Liver (tissue), 9 donors: ENCODE results near the gene CDKN3. TPM values are rescaled to one million over a fixed set of nuclear protein-coding genes. Genes with fewer than 3 reads are reported as not detected.

ENCODE experiments used
- DNase-seq: peaks from one replicate; pipeline ENCODE4 v3.0.0-alpha.2; 2017; ENCODE audit warnings: low spot score
- H3K27ac ChIP-seq, 2 donors: one replicate each; pipeline ENCODE4 v1.7.0; 2013; ENCODE audit warnings: inconsistent platforms in 2 of 2, low read length in 2 of 2, control low read depth in 1 of 2, low read depth in 1 of 2, mild to moderate bottlenecking in 1 of 2
- H3K27me3 ChIP-seq, 4 donors: one replicate each; pipeline versions ENCODE4 v1.6.1 to v1.7.0; 2013; ENCODE audit warnings: low read length in 3 of 4, inconsistent platforms in 1 of 4, mild to moderate bottlenecking in 1 of 4, moderate library complexity in 1 of 4; ENCODE audit not compliant: control insufficient read depth in 4 of 4, insufficient read depth in 4 of 4
- H3K36me3 ChIP-seq, 4 donors: one replicate each; pipeline versions ENCODE4 v1.6.1 to v1.7.0; 2013; ENCODE audit warnings: low read length in 3 of 4, mild to moderate bottlenecking in 3 of 4, low read depth in 1 of 4, moderate library complexity in 1 of 4; ENCODE audit not compliant: control insufficient read depth in 4 of 4, insufficient read depth in 3 of 4
- H3K4me1 ChIP-seq, 4 donors: one replicate each; pipeline versions ENCODE4 v1.6.1 to v1.7.0; 2013; ENCODE audit warnings: low read length in 3 of 4, mild to moderate bottlenecking in 3 of 4, moderate library complexity in 1 of 4; ENCODE audit not compliant: control insufficient read depth in 4 of 4, insufficient read depth in 4 of 4
- H3K4me3 ChIP-seq, 3 donors: one replicate each; pipeline versions ENCODE4 v1.6.1 to v1.7.0; 2013; ENCODE audit warnings: low read length in 3 of 3, control low read depth in 1 of 3, low read depth in 1 of 3, mild to moderate bottlenecking in 1 of 3
- H3K9ac ChIP-seq, 2 donors: one replicate each; pipeline ENCODE4 v1.7.0; 2013; ENCODE audit warnings: low read length in 2 of 2, mild to moderate bottlenecking in 2 of 2, moderate library complexity in 2 of 2, control low read depth in 1 of 2, low read depth in 1 of 2
- H3K9me3 ChIP-seq, 4 donors: one replicate each; pipeline versions ENCODE4 v1.6.1 to v1.7.0; 2013; ENCODE audit warnings: low read length in 3 of 4; ENCODE audit not compliant: control insufficient read depth in 4 of 4
- ATF3 ChIP-seq: IDR thresholded peaks from 2 replicates; pipeline ENCODE4 v1.6.1; 2016; ENCODE audit warnings: antibody characterized with exemption
- CTCF ChIP-seq: fragments of 150-350 bp; IDR thresholded peaks from 2 replicates; pipeline ENCODE4 v1.5.1; 2017; ENCODE audit warnings: improper control_type of control experiment, low read depth, low read length; ENCODE audit not compliant: missing input control
- EGR1 ChIP-seq, 2 donors: IDR thresholded peaks; 2 replicates each; pipeline ENCODE4 v1.6.1; 2016 to 2018; ENCODE audit warnings: antibody characterized with exemption in 2 of 2, low read depth in 2 of 2
- FOXA1 ChIP-seq: IDR thresholded peaks from 2 replicates; pipeline ENCODE4 v1.6.1; 2016; ENCODE audit warnings: antibody characterized with exemption
- FOXA2 ChIP-seq: IDR thresholded peaks from 2 replicates; pipeline ENCODE4 v1.6.1; 2016; ENCODE audit warnings: antibody characterized with exemption
- GABPA ChIP-seq, 2 donors: IDR thresholded peaks in 1 of 2; conservative IDR thresholded peaks in 1 of 2; 2 replicates each; pipeline ENCODE4 v1.6.1; 2016; ENCODE audit warnings: antibody characterized with exemption in 2 of 2, mild to moderate bottlenecking in 1 of 2, moderate library complexity in 1 of 2
- HNF4A ChIP-seq, 2 donors: conservative IDR thresholded peaks; 2 replicates each; pipeline ENCODE4 v1.6.1; 2016; ENCODE audit warnings: antibody characterized with exemption in 2 of 2, mild to moderate bottlenecking in 2 of 2
- HNF4G ChIP-seq: IDR thresholded peaks from 2 replicates; pipeline ENCODE4 v1.6.1; 2016; ENCODE audit warnings: antibody characterized with exemption
- JUND ChIP-seq, 2 donors: IDR thresholded peaks; 2 replicates each; pipeline ENCODE4 v1.6.1; 2016; ENCODE audit warnings: antibody characterized with exemption in 2 of 2
- MAX ChIP-seq: IDR thresholded peaks from 2 replicates; pipeline ENCODE4 v1.6.1; 2016; ENCODE audit warnings: antibody characterized with exemption
- NR2F2 ChIP-seq: IDR thresholded peaks from 2 replicates; pipeline ENCODE4 v1.6.1; 2016; ENCODE audit warnings: antibody characterized with exemption
- RAD21 ChIP-seq, 2 donors: IDR thresholded peaks; 2 replicates each; pipeline ENCODE4 v1.6.1; 2016; ENCODE audit warnings: antibody characterized with exemption in 2 of 2, mild to moderate bottlenecking in 2 of 2
- REST ChIP-seq: IDR thresholded peaks from 2 replicates; pipeline ENCODE4 v1.6.1; 2016; ENCODE audit warnings: antibody characterized with exemption, mild to moderate bottlenecking
- RXRA ChIP-seq, 2 donors: IDR thresholded peaks; 2 replicates each; pipeline ENCODE4 v1.6.1; 2017 to 2018; ENCODE audit warnings: antibody characterized with exemption in 2 of 2, mild to moderate bottlenecking in 1 of 2
- SP1 ChIP-seq: IDR thresholded peaks from 2 replicates; pipeline ENCODE4 v1.6.1; 2018; ENCODE audit warnings: antibody characterized with exemption, mild to moderate bottlenecking
- TAF1 ChIP-seq: conservative IDR thresholded peaks from 2 replicates; pipeline ENCODE4 v1.6.1; 2016; ENCODE audit warnings: antibody characterized with exemption, mild to moderate bottlenecking
- YY1 ChIP-seq: IDR thresholded peaks from 2 replicates; pipeline ENCODE4 v1.6.1; 2016; ENCODE audit warnings: antibody characterized with exemption, mild to moderate bottlenecking
- ZBTB33 ChIP-seq: IDR thresholded peaks from 2 replicates; pipeline ENCODE4 v1.6.1; 2016; ENCODE audit warnings: antibody characterized with exemption
- WGBS: extraction: QIAGEN DNeasy Blood & Tissue Kit; methylation state at CpG from one replicate; pipeline ENCODE4 v1.1.7; 2013; 5-methylcytosine and 5-hydroxymethylcytosine counted together
- polyA plus RNA-seq, 2 donors: library from polyadenylated mRNA; stranded (reverse) in 1 of 2; unstranded in 1 of 2; fragments of 200-250 nt in 1 of 2; fragments of >200 nt in 1 of 2; fragmentation: Nextera tagmentation in 1 of 2; extraction: Ambion mirVana in 1 of 2; gene quantifications; one replicate each; pipeline versions ENCODE4 v1.2.1 to v1.2.3, GENCODE V29; 2013 to 2015
- total RNA-seq, 2 donors: library from RNA; depleted of rRNA; stranded (reverse); fragments of >200 nt; gene quantifications; one replicate each; pipeline ENCODE4 v1.2.3, GENCODE V29; 2014
- donor health status: healthy.
- donor health status: healthy.
- donor health status: healthy.
- donor health status: healthy.
- donor health status: healthy.

CDKN3 gene
- total and polyA plus RNA-seq, 4 donors: 0.50 to 33.9 (median 2.8) TPM

GRCh38 chr14:54462048-54462447 is 65.2 kb downstream of the CDKN3 start (continued):
- no peak for TF ChIP-seq GABPA (IDR thresholded peaks at IDR 0.05 in 1 of 2, conservative IDR thresholded peaks at IDR 0.05 in 1 of 2)
- TF ChIP-seq HNF4G: no peak
- no peak for TF ChIP-seq FOXA2
- no peak for TF ChIP-seq RXRA (IDR thresholded peaks at IDR 0.05)

- Histone ChIP-seq H3K36me3 (no peaks in the 10 kb centered on the region), H3K9me3 (peaks cover 0 to 12% (median 3%) of the 10 kb centered on the region in 4 donors), H3K27me3 (peaks cover 0 to 7% (median 0%) of the 10 kb centered on the region in 4 donors), H3K4me3 (no peak overlapping the region), H3K4me1 (no peaks in the 10 kb centered on the region), H3K27ac (no peak overlapping the region), H3K9ac (no peak overlapping the region)
- TF ChIP-seq GABPA (IDR thresholded peaks at IDR 0.05 in 1 of 2, conservative IDR thresholded peaks at IDR 0.05 in 1 of 2) (no peak), FOXA2 (no peak), EGR1 (IDR thresholded peaks at IDR 0.05; ENCODE audit: low read depth in 2 of 2) (no peak), JUND (IDR thresholded peaks at IDR 0.05) (no peak), HNF4G (no peak), FOXA1 (no peak), CTCF (no peak), RAD21 (IDR thresholded peaks at IDR 0.05) (no peak), NR2F2 (no peak), RXRA (IDR thresholded peaks at IDR 0.05) (no peak), TAF1 (no peak), HNF4A (conservative IDR thresholded peaks at IDR 0.05) (no peak), ZBTB33 (no peak), SP1 (no peak), ATF3 (no peak), MAX (no peak), REST (no peak), YY1 (no peak)
- 90% methylated on average over 4 of the region's 4 CpGs for WGBS
- DNase-seq: no peak
These were observed 68.8 kb downstream of the CDKN3 start for GRCh38 chr14:54465654-54466053.
